K562 (cell line): ENCODE measurements around the gene FFAR1. TPM values are rescaled to one million over a fixed set of nuclear protein-coding genes. Genes with fewer than 3 reads are reported as not detected.
A peak's percentile ranks its signal among the peaks of the same experiment; 100 is the strongest.

Source experiments
- ATAC-seq: fragments of 200-7000 bp; cut with Tn5 transposase; 3 replicates; pipeline ENCODE4 v1.9.1; 2020; ENCODE audit warnings: moderate library complexity
- BruUV-seq: library from RNA; stranded (reverse); fragments of 400-500 nt; replicated peaks from 2 replicates; lab custom pipeline; 2021; lab: Mats Ljungman, UMichigan
- CTCF ChIA-PET: fragments of 300-600 bp; formaldehyde crosslinking; extraction: SDS; loops from one replicate; lab custom pipeline; 2021; ENCODE audit warnings: low intra/inter-chr PET ratio; lab: Yijun Ruan, JAX
- POLR2A ChIA-PET: fragments of 300-600, 350-650 bp; sonication (Branson Sonifier 250); formaldehyde crosslinking; extraction: SDS; loops from one replicate; lab custom pipeline; 2021; ENCODE audit warnings: antibody characterized with exemption, inconsistent platforms; lab: Yijun Ruan, JAX
- DNase-seq, 4 experiments: peaks; one replicate each; pipeline versions ENCODE4 v3.0.0 to v3.0.0-alpha.2; 2011 to 2018; ENCODE audit warnings: low spot score in 3 of 4, mixed read lengths in 3 of 4; ENCODE audit errors: extremely low read depth in 1 of 4
- FAIRE-seq: peaks from 2 replicates; lab custom pipeline; 2011; peaks lifted over from hg19 to GRCh38; lab: Jason Lieb, UNC
- H2AFZ ChIP-seq: 2 replicates; pipeline ENCODE4 v1.6.0; 2011; ENCODE audit warnings: low read depth, low read length, control low read depth, inconsistent platforms
- H3K27ac ChIP-seq: fragments of 200-600 bp; 3 replicates; pipeline ENCODE4 v1.8.0; 2011; ENCODE audit warnings: low read depth, mild to moderate bottlenecking, control low read depth, inconsistent platforms, low read length, moderate library complexity, mixed read lengths; ENCODE audit errors: extremely low read depth
- H3K27me3 ChIP-seq, 2 experiments: fragments of 300-600 bp in 1 of 2; 2 replicates in 1 of 2; 3 replicates in 1 of 2; pipeline versions ENCODE4 v1.6.0 to v1.8.0; 2011; ENCODE audit warnings: inconsistent platforms in 2 of 2, low read length in 2 of 2, mild to moderate bottlenecking in 1 of 2, mixed read lengths in 1 of 2, moderate library complexity in 1 of 2; ENCODE audit not compliant: control insufficient read depth in 2 of 2, insufficient read depth in 2 of 2
- H3K36me3 ChIP-seq: fragments of 300-600 bp; 3 replicates; pipeline ENCODE4 v1.8.0; 2011; ENCODE audit warnings: mild to moderate bottlenecking, low read length, inconsistent platforms; ENCODE audit not compliant: control insufficient read depth, insufficient read depth
- H3K4me1 ChIP-seq, 2 experiments: fragments of 200-600 bp in 1 of 2; replicated peaks in 1 of 2; 2 replicates in 1 of 2; 3 replicates in 1 of 2; pipeline versions ENCODE4 v1.5.1 to v1.8.0; 2011; ENCODE audit warnings: inconsistent platforms in 2 of 2, low read length in 2 of 2, mild to moderate bottlenecking in 1 of 2, mixed read lengths in 1 of 2, moderate library complexity in 1 of 2; ENCODE audit not compliant: control insufficient read depth in 2 of 2, insufficient read depth in 2 of 2
- H3K4me2 ChIP-seq: 2 replicates; pipeline ENCODE4 v1.6.1; 2011; ENCODE audit warnings: low read length, control low read depth, inconsistent platforms, mixed read lengths; ENCODE audit not compliant: insufficient read depth
- H3K4me3 ChIP-seq: fragments of 200-600 bp; sonication (generic), shearing (Covaris generic); 2 replicates; pipeline ENCODE4 v1.5.1; 2016; ENCODE audit warnings: control low read depth, inconsistent platforms
- H3K79me2 ChIP-seq: fragments of 200-600 bp; 3 replicates; pipeline ENCODE4 v1.8.0; 2011; ENCODE audit warnings: low read length, inconsistent platforms; ENCODE audit not compliant: control insufficient read depth, insufficient read depth
- H3K9ac ChIP-seq, 2 experiments: 2 replicates each; pipeline versions ENCODE4 v1.6.0 to v1.6.1; 2011; ENCODE audit warnings: low read depth in 2 of 2, low read length in 2 of 2, control low read depth in 1 of 2, inconsistent platforms in 1 of 2, mild to moderate bottlenecking in 1 of 2, mixed read lengths in 1 of 2; ENCODE audit not compliant: insufficient read depth in 1 of 2
- H3K9me1 ChIP-seq: one replicate; pipeline ENCODE4 v1.6.0; 2011; ENCODE audit warnings: inconsistent platforms, mild to moderate bottlenecking, low read length, moderate library complexity; ENCODE audit not compliant: control insufficient read depth, insufficient read depth
- H3K9me3 ChIP-seq: replicated peaks from 2 replicates; pipeline ENCODE4 v1.5.1; 2011; ENCODE audit warnings: low read depth, low read length, inconsistent platforms; ENCODE audit not compliant: control insufficient read depth, insufficient read depth
- H4K20me1 ChIP-seq: replicated peaks from 2 replicates; pipeline ENCODE4 v1.6.1; 2011; ENCODE audit warnings: low read length, inconsistent platforms, mixed read lengths; ENCODE audit not compliant: control insufficient read depth, insufficient read depth
- ARID1B ChIP-seq: fragments of 450-650 bp; IDR thresholded peaks from 2 replicates; pipeline ENCODE4 v1.6.1; 2016; ENCODE audit warnings: antibody characterized with exemption, mild to moderate bottlenecking, inconsistent platforms
- ATF3 ChIP-seq, 2 experiments: fragments of 450-650 bp in 1 of 2; sonication (generic) in 1 of 2; formaldehyde crosslinking in 1 of 2; IDR thresholded peaks in 1 of 2; conservative IDR thresholded peaks in 1 of 2; 2 replicates each; pipeline versions ENCODE4 v1.6.1 to v1.8.1; 2016 to 2023; ENCODE audit warnings: mild to moderate bottlenecking in 2 of 2, moderate library complexity in 2 of 2, inconsistent platforms in 1 of 2, missing genetic modification reagents in 1 of 2
- CTBP1 ChIP-seq: fragments of 450-650 bp; IDR thresholded peaks from 2 replicates; pipeline ENCODE4 v1.6.1; 2016; ENCODE audit warnings: borderline replicate concordance
- CXXC5 ChIP-seq: fragments of 250-450 bp; sonication (Bioruptor Pico); IDR thresholded peaks from 2 replicates; pipeline ENCODE4 v1.8.0; 2022; ENCODE audit warnings: inconsistent platforms, mild to moderate bottlenecking, moderate library complexity
- EHMT2 ChIP-seq: fragments of 450-650 bp; IDR thresholded peaks from 2 replicates; pipeline ENCODE4 v1.6.1; 2018; ENCODE audit warnings: antibody characterized with exemption
- EP300 ChIP-seq: IDR thresholded peaks from 2 replicates; pipeline ENCODE4 v1.6.1; 2012; ENCODE audit warnings: low read length, improper control_type of control experiment
- KLF13 ChIP-seq: fragments of 450-650 bp; IDR thresholded peaks from 2 replicates; pipeline ENCODE4 v1.6.1; 2016; ENCODE audit warnings: missing genetic modification characterization, low read depth, mild to moderate bottlenecking, missing compliant biosample characterization, moderate library complexity, borderline replicate concordance
- L3MBTL2 ChIP-seq: fragments of 450-650 bp; IDR thresholded peaks from 2 replicates; pipeline ENCODE4 v1.6.1; 2016; ENCODE audit warnings: mild to moderate bottlenecking, moderate library complexity
- MCM2 ChIP-seq: fragments of 450-650 bp; IDR thresholded peaks from 2 replicates; pipeline ENCODE4 v1.6.1; 2017; ENCODE audit warnings: low read depth, mild to moderate bottlenecking
- MYC ChIP-seq, 2 experiments: fragments of 250-450 bp in 1 of 2; sonication (Bioruptor Pico) in 1 of 2; IDR thresholded peaks; 2 replicates each; pipeline versions ENCODE4 v1.5.1 to v1.6.1; 2012 to 2021; ENCODE audit warnings: low read depth in 2 of 2, borderline replicate concordance in 1 of 2, improper control_type of control experiment in 1 of 2, low read length in 1 of 2, mild to moderate bottlenecking in 1 of 2, moderate library complexity in 1 of 2
- NCOA1 ChIP-seq: fragments of 450-650 bp; IDR thresholded peaks from 2 replicates; pipeline ENCODE4 v1.6.1; 2016; ENCODE audit warnings: low read depth
- NEUROD1 ChIP-seq: fragments of 150-350 bp; IDR thresholded peaks from 2 replicates; pipeline ENCODE4 v1.6.1; 2014; ENCODE audit warnings: borderline replicate concordance, low read length, low read depth; ENCODE audit not compliant: partially characterized antibody
- PYGO2 ChIP-seq: fragments of 450-650 bp; IDR thresholded peaks from 2 replicates; pipeline ENCODE4 v1.6.1; 2016; ENCODE audit warnings: mild to moderate bottlenecking, missing genetic modification characterization, moderate library complexity, missing compliant biosample characterization
- RBM39 ChIP-seq: fragments of 200-400 bp; formaldehyde crosslinking; optimal IDR thresholded peaks from 2 replicates; pipeline ENCODE3; 2018; ENCODE audit warnings: low read depth, low read length
- SMAD4 ChIP-seq: fragments of 250-450 bp; sonication (Bioruptor Pico); conservative IDR thresholded peaks from 2 replicates; pipeline ENCODE4 v1.8.0; 2021; ENCODE audit warnings: inconsistent platforms, mild to moderate bottlenecking, moderate library complexity
- STAT5A ChIP-seq: IDR thresholded peaks from 2 replicates; pipeline ENCODE4 v1.6.1; 2012; ENCODE audit warnings: low read length, inconsistent platforms, borderline replicate concordance
- STAT5B ChIP-seq: fragments of 250-450 bp; sonication (Bioruptor Pico); IDR thresholded peaks from 2 replicates; pipeline ENCODE4 v1.8.0; 2021; ENCODE audit warnings: mild to moderate bottlenecking, inconsistent platforms
- TBP ChIP-seq: optimal IDR thresholded peaks from 2 replicates; pipeline ENCODE3; 2011; ENCODE audit warnings: low read depth, low read length, improper control_type of control experiment
- TRIM24 ChIP-seq, 2 experiments: fragments of 450-650 bp; IDR thresholded peaks; 2 replicates each; pipeline ENCODE4 v1.6.1; 2016
- USF2 ChIP-seq: sonication (generic); formaldehyde crosslinking; IDR thresholded peaks from 2 replicates; pipeline ENCODE4 v1.5.0; 2020; ENCODE audit warnings: missing genetic modification reagents
- ZEB2 ChIP-seq: fragments of 450-650 bp; IDR thresholded peaks from 2 replicates; pipeline ENCODE4 v1.6.1; 2016
- ZNF589 ChIP-seq: fragments of 200-800 bp; sonication (Bioruptor generic); IDR thresholded peaks from 2 replicates; pipeline ENCODE4 v1.6.1; 2016; ENCODE audit warnings: low read depth, missing genetic modification characterization, missing compliant biosample characterization
- ZNF644 ChIP-seq: fragments of 200-800 bp; sonication (Bioruptor generic); IDR thresholded peaks from 2 replicates; pipeline ENCODE4 v1.6.1; 2016; ENCODE audit warnings: low read depth, missing genetic modification characterization, missing compliant biosample characterization
- ZNF696 ChIP-seq: fragments of 250-450 bp; sonication (Bioruptor Pico); conservative IDR thresholded peaks from 2 replicates; pipeline ENCODE4 v1.4.0; 2020; ENCODE audit warnings: mild to moderate bottlenecking, moderate library complexity
- WGBS: fragments of 100-300 bp; shearing (Covaris generic); methylation state at CpG from one replicate; pipeline ENCODE4 v1.1.6; 2016; ENCODE audit warnings: low coverage, mixed read lengths; ENCODE audit not compliant: insufficient coverage; ENCODE audit errors: missing lambda C conversion rate; 5-methylcytosine and 5-hydroxymethylcytosine counted together
- in situ Hi-C: fragments of 300-500 bp; cut with MboI; formaldehyde crosslinking; loops from 4 replicates; pipeline ENCODE4 v1.15.0; 2018; ENCODE audit warnings: inconsistent platforms, mixed read lengths
- intact Hi-C: fragments of 100-400 bp; cut with micrococcal nuclease; formaldehyde crosslinking; loops from 2 replicates; pipeline ENCODE4 v1.14.2; 2022
- polyA plus RNA-seq, 8 experiments: library from polyadenylated mRNA; depleted of rRNA in 4 of 8; stranded (reverse) in 5 of 8; unstranded in 3 of 8; fragments of >200 nt; fragmentation: Nextera tagmentation in 2 of 8; fragmentation: Illumina TruSeq in 1 of 8; extraction: Ambion mirVana in 2 of 8; extraction: Trizol in 1 of 8; gene quantifications; 2 replicates each; pipeline versions ENCODE4 v1.2.1 to v1.2.3, GENCODE V29; 2011 to 2014; ENCODE audit warnings: inconsistent platforms in 1 of 8, missing spikeins in 1 of 8
- total RNA-seq, 7 experiments: library from RNA; depleted of rRNA in 6 of 7; stranded (reverse); fragments of >200 nt in 6 of 7; fragmentation: Illumina TruSeq in 2 of 7; extraction: Trizol in 2 of 7; gene quantifications; 2 replicates each; pipeline versions ENCODE4 v1.2.1 to v1.2.3, GENCODE V29; 2011 to 2021; ENCODE audit warnings: low replicate concordance in 1 of 7

Gene FFAR1
- total and polyA plus RNA-seq, 9 of the 15 experiments (the other 6 are each of a cell fraction or from before 2014, with no cell fraction given), result not detected

- in situ Hi-C loops, result no loop called here
- WGBS, result 28% methylated on average over 7 of the region's 7 CpGs
- TF ChIP-seq PYGO2 (tag) (0 out of 2 replicates have a peak, but pooled peaks have one; percentile 65), RBM39 (no peak), ZEB2 (0 out of 2 replicates have a peak, but pooled peaks have one; percentile 2), EP300 (peak; percentile 28; the same call in 1 of the 2 replicates), STAT5B (no peak), EHMT2 (no peak), KLF13 (no peak), STAT5A (no peak), MYC (IDR thresholded peaks at IDR 0.05; ENCODE audit: low read depth, low read length) (no peak), MYC (CRISPR knock-in tag; IDR thresholded peaks at IDR 0.05; ENCODE audit: borderline replicate concordance, low read depth) (no peak), TRIM24 (IDR thresholded peaks at IDR 0.05) (peak; percentile 31 to 64; a peak in 2 of 4 replicates), NEUROD1 (no peak), MCM2 (no peak), NCOA1 (no peak), TBP (no peak), L3MBTL2 (peak; percentile 52), ZNF644 (tag) (0 out of 2 replicates have a peak, but pooled peaks have one; percentile 29), USF2 (CRISPR knock-in tag) (no peak), ARID1B (no peak), ZNF696 (CRISPR knock-in tag) (no peak), SMAD4 (CRISPR knock-in tag) (peak; percentile 68; the same call in 1 of the 2 replicates), ZNF589 (CRISPR knock-in tag) (peak; percentile 44; the same call in 1 of the 2 replicates), CXXC5 (CRISPR knock-in tag) (peak; percentile 29; the same call in 1 of the 2 replicates), ATF3 (IDR thresholded peaks at IDR 0.05) (peak; percentile 64; the same call in 1 of the 2 replicates), ATF3 (CRISPR knock-in tag; conservative IDR thresholded peaks at IDR 0.05) (no peak), CTBP1 (peak; percentile 62; the same call in 1 of the 2 replicates)
Observed at GRCh38 chr19:35373492-35373891, 25.8 kb downstream of the FFAR1 start.

More at GRCh38 chr19:35373492-35373891, 25.8 kb downstream of the FFAR1 start:
- no peaks in the 10 kb centered on the region for H3K79me2 ChIP-seq
- H3K27ac ChIP-seq, result no peak overlapping the region
- ATAC-seq (peak; percentile 40; the same call in 2 of the 3 replicates), FAIRE-seq (no peak), DNase-seq (no peak)
- peaks cover 6% of the 10 kb centered on the region in 2 experiments; a peak in 2 of 5 replicates for H3K4me1 ChIP-seq
- intact Hi-C loops, result no loop called here
- ChIA-PET POLR2A (interaction anchor here (0.6 kb wide), 1 partner anchor 52 kb away, joined by 6 read pairs; no protein-coding TSS in a partner anchor), CTCF (no interaction called here)
- peaks cover 0 to 2% of the 10 kb centered on the region in 2 experiments; a peak in 1 of 5 replicates for H3K27me3 ChIP-seq
- no peaks in the 10 kb centered on the region for H4K20me1 ChIP-seq
- no peak overlapping the region for H3K9ac ChIP-seq
- H2AFZ ChIP-seq, result no peak overlapping the region
- H3K36me3 ChIP-seq, result no peaks in the 10 kb centered on the region
- no peaks in the 10 kb centered on the region for H3K9me3 ChIP-seq
- H3K9me1 ChIP-seq, result no peaks in the 10 kb centered on the region
- BruUV-seq, result no TSS peak
- no peak overlapping the region; the same call in 1 of the 2 replicates for H3K4me2 ChIP-seq
- no peak overlapping the region for H3K4me3 ChIP-seq
